B cell (primary cell): Measurements from ENCODE around the gene IPO4. TPM values are rescaled to one million over a fixed set of nuclear protein-coding genes. Genes with fewer than 3 reads are reported as not detected.
A peak's percentile ranks its signal among the peaks of the same experiment; 100 is the strongest.

Source experiments
- ATAC-seq: fragments of 200-7000 bp; cut with Tn5 transposase; one replicate; pipeline ENCODE4 v1.10.0; 2021; ENCODE audit warnings: low read depth, mild to moderate bottlenecking, moderate number of reproducible peaks, moderate library complexity
- CTCF ChIA-PET: fragments of 350-600 bp; sonication (Branson Sonifier 250); formaldehyde crosslinking; loops from one replicate; lab custom pipeline; 2021; ENCODE audit warnings: antibody characterized with exemption, inconsistent platforms; lab: Charles Lee
- POLR2A ChIA-PET: fragments of 350-600 bp; sonication (Branson Sonifier 250); formaldehyde crosslinking; loops from one replicate; lab custom pipeline; 2021; ENCODE audit warnings: antibody characterized with exemption; lab: Charles Lee
- DNase-seq: peaks from one replicate; pipeline ENCODE4 v3.0.0; 2013
- H2AFZ ChIP-seq: 2 replicates; pipeline ENCODE4 v1.6.1; 2012; ENCODE audit warnings: mild to moderate bottlenecking, low read depth, low read length; ENCODE audit not compliant: insufficient read depth, poor library complexity, severe bottlenecking
- H3K27ac ChIP-seq, 2 donors: 1 replicate in 1 of 2; 2 replicates in 1 of 2; pipeline ENCODE4 v1.5.1; 2012 to 2013; ENCODE audit warnings: low read length in 2 of 2, mild to moderate bottlenecking in 2 of 2, moderate library complexity in 1 of 2
- H3K27me3 ChIP-seq, 4 experiments: fragments of 200-600 bp in 1 of 4; sonication (generic) in 1 of 4; replicated peaks in 1 of 4; 1 replicate in 2 of 4; 2 replicates in 2 of 4; pipeline versions ENCODE4 v1.6.1 to v1.7.0; 2013 to 2016; ENCODE audit warnings: low read length in 3 of 4, mild to moderate bottlenecking in 2 of 4, mixed read lengths in 1 of 4, moderate library complexity in 1 of 4; ENCODE audit not compliant: insufficient read depth in 4 of 4, control insufficient read depth in 3 of 4; ENCODE audit errors: control extremely low read depth in 1 of 4
- H3K36me3 ChIP-seq, 2 experiments: replicated peaks in 1 of 2; 1 replicate in 1 of 2; 2 replicates in 1 of 2; pipeline versions ENCODE4 v1.6.1 to v1.7.1; 2013; ENCODE audit warnings: low read length in 1 of 2; ENCODE audit not compliant: insufficient read depth in 2 of 2, control insufficient read depth in 1 of 2; ENCODE audit errors: control extremely low read depth in 1 of 2, extremely low read depth in 1 of 2
- H3K4me1 ChIP-seq, 2 donors: fragments of 200-600 bp in 1 of 2; sonication (generic) in 1 of 2; 1 replicate in 1 of 2; 2 replicates in 1 of 2; pipeline versions ENCODE4 v1.5.1 to v1.6.1; 2013 to 2017; ENCODE audit warnings: low read length in 2 of 2; ENCODE audit not compliant: control insufficient read depth in 2 of 2, insufficient read depth in 2 of 2
- H3K4me2 ChIP-seq: replicated peaks from 2 replicates; pipeline ENCODE3; 2012; ENCODE audit warnings: mild to moderate bottlenecking, low read depth, low read length; ENCODE audit not compliant: poor library complexity, severe bottlenecking
- H3K4me3 ChIP-seq, 5 experiments: fragments of 200-600 bp in 1 of 5; sonication (generic) in 1 of 5; 1 replicate in 3 of 5; 2 replicates in 2 of 5; pipeline versions ENCODE4 v1.5.1 to v1.7.0; 2011 to 2016; ENCODE audit warnings: low read length in 4 of 5, mild to moderate bottlenecking in 4 of 5, low read depth in 2 of 5, control low read depth in 1 of 5, moderate library complexity in 1 of 5; ENCODE audit not compliant: insufficient read depth in 1 of 5; ENCODE audit errors: control extremely low read depth in 1 of 5, extremely low read depth in 1 of 5
- H3K79me2 ChIP-seq: fragments of 200-600 bp; sonication (generic); one replicate; pipeline ENCODE4 v1.6.0; 2016; ENCODE audit warnings: low read length; ENCODE audit not compliant: control insufficient read depth, insufficient read depth
- H3K9ac ChIP-seq: fragments of 200-600 bp; sonication (generic); 2 replicates; pipeline ENCODE4 v1.6.1; 2017; ENCODE audit warnings: mild to moderate bottlenecking, low read length, moderate library complexity
- H3K9me3 ChIP-seq, 3 donors: one replicate each; pipeline versions ENCODE4 v1.6.1 to v1.7.1; 2013; ENCODE audit warnings: low read length in 2 of 3; ENCODE audit not compliant: control insufficient read depth in 2 of 3, insufficient read depth in 1 of 3; ENCODE audit errors: control extremely low read depth in 1 of 3
- H4K20me1 ChIP-seq: 2 replicates; pipeline ENCODE4 v1.6.0; 2012; ENCODE audit warnings: mild to moderate bottlenecking, low read length; ENCODE audit not compliant: insufficient read depth, control insufficient read depth, poor library complexity, severe bottlenecking
- H3K27ac Mint-ChIP-seq: one replicate; pipeline ENCODE4 v1.8.0; 2021; ENCODE audit warnings: mixed read lengths
- H3K27me3 Mint-ChIP-seq: one replicate; pipeline ENCODE4 v1.8.0; 2021; ENCODE audit warnings: mixed read lengths
- H3K4me1 Mint-ChIP-seq: one replicate; pipeline ENCODE4 v1.8.0; 2021; ENCODE audit warnings: mixed read lengths
- H3K4me3 Mint-ChIP-seq: one replicate; pipeline ENCODE4 v1.8.0; 2021; ENCODE audit warnings: mixed read lengths
- H3K9me3 Mint-ChIP-seq: one replicate; pipeline ENCODE4 v1.8.0; 2022; ENCODE audit warnings: mixed read lengths; ENCODE audit not compliant: insufficient read depth
- WGBS: methylation state at CpG from one replicate; pipeline ENCODE4 v1.1.5; 2013; ENCODE audit warnings: missing lambda C conversion rate; ENCODE audit not compliant: insufficient coverage; 5-methylcytosine and 5-hydroxymethylcytosine counted together
- intact Hi-C: fragments of 100-400 bp; cut with micrococcal nuclease; formaldehyde crosslinking; loops from one replicate; pipeline ENCODE4 v1.10.0; 2022
- polyA plus RNA-seq: library from polyadenylated mRNA; depleted of rRNA; stranded (reverse); fragments of >200 nt; gene quantifications from 2 replicates; pipeline ENCODE4 v1.2.3, GENCODE V29; 2012
- total RNA-seq, 2 donors: library from RNA; stranded (reverse); fragments of 120-200 nt in 1 of 2; gene quantifications; 1 replicate in 1 of 2; 2 replicates in 1 of 2; pipeline versions ENCODE4 v1.2.3 to v1.2.4, GENCODE V29; 2013 to 2022
- TF ChIP-seq, protein P1 (sequence below): fragments of 200-600 bp; IDR thresholded peaks from one replicate; pipeline ENCODE4 v1.8.0; 2022; ENCODE audit warnings: antibody characterized with exemption, mild to moderate bottlenecking

The IPO4 gene
- total and polyA plus RNA-seq, 2 donors (not counting 1 experiment from before 2014, with no cell fraction given) = 28.3 to 35.0 TPM

DNA sequence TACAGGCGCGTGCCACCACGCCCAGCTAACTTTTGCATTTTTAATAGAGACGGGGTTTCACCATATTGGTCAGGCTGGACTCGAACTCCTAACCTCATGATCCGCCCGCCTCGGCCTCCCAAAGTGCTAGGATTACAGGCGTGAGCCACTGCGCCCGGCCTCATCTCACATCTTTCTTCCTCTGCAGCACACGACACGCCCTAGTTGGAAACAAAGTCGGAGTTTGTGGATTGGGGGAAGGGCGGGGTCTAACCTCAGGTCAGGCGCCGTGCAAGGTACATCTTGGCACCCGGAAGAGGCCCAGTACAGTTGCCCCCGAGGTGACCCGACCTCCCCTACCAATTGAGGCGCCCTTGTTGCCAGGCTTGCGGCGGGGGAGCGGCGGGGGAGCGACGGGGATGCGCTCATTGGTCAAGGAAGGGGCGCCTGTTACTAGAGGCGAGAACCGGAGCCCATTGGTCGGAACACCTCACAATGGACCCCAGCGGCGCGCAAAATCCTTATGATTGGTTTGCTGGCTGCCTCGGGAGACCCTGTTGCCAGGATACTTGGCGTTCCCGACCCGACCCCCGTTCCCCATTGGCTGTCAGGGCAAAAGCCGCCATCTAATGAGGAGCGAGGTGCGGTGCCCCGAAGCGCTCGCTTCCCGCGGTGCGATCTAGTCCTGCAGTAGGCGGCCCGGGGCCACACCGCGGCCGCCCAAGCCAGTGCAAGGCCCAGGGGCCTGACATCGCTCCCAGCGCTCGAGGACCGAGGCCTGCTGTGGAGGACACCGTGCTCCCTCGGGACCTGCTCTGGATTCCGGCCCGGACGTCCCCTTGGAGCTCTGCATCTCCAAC lies 17.0 kb downstream of the IPO4 start, which contains the start of gene REC8:
TSS of gene REC8 (plus strand) at position 659 of the 839 bp plus-strand sequence. CDS start 473 bp downstream, outside the sequence.
- H4K20me1 ChIP-seq = peaks cover 7% of the 10 kb centered on the region

More for the DNA sequence above, 17.0 kb downstream of the IPO4 start, which contains the start of gene REC8:
- ATAC-seq (peak; percentile 92), DNase-seq (peak; percentile 89)
- TF ChIP-seq, protein P1, sequence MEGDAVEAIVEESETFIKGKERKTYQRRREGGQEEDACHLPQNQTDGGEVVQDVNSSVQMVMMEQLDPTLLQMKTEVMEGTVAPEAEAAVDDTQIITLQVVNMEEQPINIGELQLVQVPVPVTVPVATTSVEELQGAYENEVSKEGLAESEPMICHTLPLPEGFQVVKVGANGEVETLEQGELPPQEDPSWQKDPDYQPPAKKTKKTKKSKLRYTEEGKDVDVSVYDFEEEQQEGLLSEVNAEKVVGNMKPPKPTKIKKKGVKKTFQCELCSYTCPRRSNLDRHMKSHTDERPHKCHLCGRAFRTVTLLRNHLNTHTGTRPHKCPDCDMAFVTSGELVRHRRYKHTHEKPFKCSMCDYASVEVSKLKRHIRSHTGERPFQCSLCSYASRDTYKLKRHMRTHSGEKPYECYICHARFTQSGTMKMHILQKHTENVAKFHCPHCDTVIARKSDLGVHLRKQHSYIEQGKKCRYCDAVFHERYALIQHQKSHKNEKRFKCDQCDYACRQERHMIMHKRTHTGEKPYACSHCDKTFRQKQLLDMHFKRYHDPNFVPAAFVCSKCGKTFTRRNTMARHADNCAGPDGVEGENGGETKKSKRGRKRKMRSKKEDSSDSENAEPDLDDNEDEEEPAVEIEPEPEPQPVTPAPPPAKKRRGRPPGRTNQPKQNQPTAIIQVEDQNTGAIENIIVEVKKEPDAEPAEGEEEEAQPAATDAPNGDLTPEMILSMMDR = no peak
- no peak within 1 kb of the TSS for H3K27ac ChIP-seq
- peaks cover 11 to 23% of the 10 kb centered on the region in 2 donors for H3K4me1 ChIP-seq
- peak within 1 kb of the TSS; percentile 93 for H3K4me3 Mint-ChIP-seq
- no peaks in the 10 kb centered on the region for H3K27me3 ChIP-seq
- H3K27me3 Mint-ChIP-seq = no peaks in the 10 kb centered on the region
- peaks cover 20% of the 10 kb centered on the region for H3K4me1 Mint-ChIP-seq
- peak within 1 kb of the TSS; percentile 47 to 72 (median 60) for H3K4me3 ChIP-seq
- peak within 1 kb of the TSS; percentile 65 for H2AFZ ChIP-seq
- 4% methylated on average over 56 of the region's 63 CpGs for WGBS
- no peaks in the 10 kb centered on the region for H3K79me2 ChIP-seq
- no peaks in the 10 kb centered on the region for H3K9me3 ChIP-seq
- CTCF ChIA-PET = interaction anchor here (0.7 to 3.1 kb wide), 2 partner anchors 11 to 105 kb away, joined by 3 to 22 read pairs; partner anchors contain the start of gene IRF9
- H3K36me3 ChIP-seq = peaks cover 0 to 18% of the 10 kb centered on the region in 2 experiments
- intact Hi-C loops = loop anchor here (1.0 kb wide), 4 partner anchors 10 to 56 kb away; partner anchors contain the start of genes IPO4, IRF9 and RNF31
- H3K4me2 ChIP-seq = peak within 1 kb of the TSS; percentile 92
- peak within 1 kb of the TSS; percentile 79 for H3K27ac Mint-ChIP-seq
- POLR2A ChIA-PET = interaction anchor here (0.7 to 2.0 kb wide), 7 partner anchors 10 to 63 kb away, joined by 4 to 18 read pairs (median 6); partner anchors contain the start of genes CHMP4A, DCAF11, IPO4 and IRF9
- H3K9me3 Mint-ChIP-seq = no peaks in the 10 kb centered on the region
- peak within 1 kb of the TSS; percentile 70 for H3K9ac ChIP-seq
